MM.1S (cell line): ENCODE results near the gene AUP1.

ENCODE experiments used
- CTCF ChIP-seq: fragments of 300-600 bp; sonication (generic); IDR thresholded peaks from 2 replicates; pipeline ENCODE4 v1.5.1; 2016; ENCODE audit warnings: antibody characterized with exemption, low read length, mixed read lengths
- EZH2 ChIP-seq: fragments of 300-600 bp; sonication (generic); optimal IDR thresholded peaks from 2 replicates; pipeline ENCODE3; 2017; ENCODE audit warnings: low read depth, mild to moderate bottlenecking, antibody characterized with exemption, low read length, mixed read lengths
- EZH2phosphoT487 ChIP-seq: fragments of 300-600 bp; sonication (generic); IDR thresholded peaks from 2 replicates; pipeline ENCODE4 v1.6.1; 2018; ENCODE audit warnings: antibody characterized with exemption, low read length

- TF ChIP-seq EZH2phosphoT487 (no peak), EZH2 (no peak), CTCF (no peak)
Observed at GRCh38 chr2:74498500-74499266, 30.8 kb downstream of the AUP1 start.
